ENCODE results near the gene RABL3.

RABL3 gene

GRCh38 chr3:120652896-120653545 lies 89.3 kb downstream of the RABL3 start:
- no peak for TF ChIP-seq CTCF (conservative IDR thresholded peaks at IDR 0.05)
- peak overlapping the region; percentile 18; the same call in 1 of the 2 replicates for H3K27ac ChIP-seq

- TF ChIP-seq CTCF (conservative IDR thresholded peaks at IDR 0.05) = no peak
- H3K27ac ChIP-seq = no peak overlapping the region
Measured at GRCh38 chr3:120652281-120652680, 90.0 kb downstream of the RABL3 start.

GRCh38 chr3:120650311-120650710 lies 92.0 kb downstream of the RABL3 start:
- no peak for TF ChIP-seq CTCF (conservative IDR thresholded peaks at IDR 0.05)
- H3K27ac ChIP-seq = no peak overlapping the region

- TF ChIP-seq CTCF (conservative IDR thresholded peaks at IDR 0.05) = no peak
- no peak overlapping the region for H3K27ac ChIP-seq
Measured at GRCh38 chr3:120649830-120650233, 92.5 kb downstream of the RABL3 start.

GRCh38 chr3:120648290-120648689 lies 94.0 kb downstream of the RABL3 start:
- no peak overlapping the region for H3K27ac ChIP-seq

GRCh38 chr3:120646771-120647432 lies 95.4 kb downstream of the RABL3 start:
- no peak overlapping the region for H3K27ac ChIP-seq
- no peak for TF ChIP-seq CTCF (conservative IDR thresholded peaks at IDR 0.05)

More at GRCh38 chr3:120648290-120648689, 94.0 kb downstream of the RABL3 start:
- no peak for TF ChIP-seq CTCF (conservative IDR thresholded peaks at IDR 0.05)

- TF ChIP-seq CTCF (conservative IDR thresholded peaks at IDR 0.05) = no peak
- no peak overlapping the region for H3K27ac ChIP-seq
Measured at GRCh38 chr3:120645083-120645845, 97.1 kb downstream of the RABL3 start.
